Mesenchymal stem cell (in vitro differentiated cells and primary cell): ENCODE measurements around the gene UCN2.

Experiments
- DNase-seq: peaks from one replicate; pipeline ENCODE4 v3.0.0-alpha.2; 2013
- H2AFZ ChIP-seq: one replicate; pipeline ENCODE4 v1.6.1; 2013; ENCODE audit warnings: low read depth, mild to moderate bottlenecking, control low read depth, inconsistent platforms, low read length, moderate library complexity
- H2AK5ac ChIP-seq: 2 replicates; pipeline ENCODE4 v1.6.1; 2013; ENCODE audit warnings: low read length, moderate library complexity, mild to moderate bottlenecking, inconsistent platforms; ENCODE audit not compliant: severe bottlenecking
- H2BK120ac ChIP-seq: one replicate; pipeline ENCODE4 v1.6.1; 2013; ENCODE audit warnings: low read depth, mild to moderate bottlenecking, inconsistent platforms, low read length, moderate library complexity
- H2BK12ac ChIP-seq, 2 experiments: one replicate each; pipeline ENCODE4 v1.6.1; 2013; ENCODE audit warnings: inconsistent platforms in 2 of 2, low read length in 2 of 2, mild to moderate bottlenecking in 2 of 2, moderate library complexity in 2 of 2, control low read depth in 1 of 2
- H2BK15ac ChIP-seq: one replicate; pipeline ENCODE4 v1.6.1; 2013; ENCODE audit warnings: mild to moderate bottlenecking, low read depth, inconsistent platforms; ENCODE audit not compliant: poor library complexity, severe bottlenecking
- H2BK5ac ChIP-seq: 2 replicates; pipeline ENCODE4 v1.6.1; 2013; ENCODE audit warnings: low read depth, mild to moderate bottlenecking, low read length, control low read depth, inconsistent platforms; ENCODE audit not compliant: poor library complexity, severe bottlenecking
- H3K14ac ChIP-seq, 2 experiments: one replicate each; pipeline ENCODE4 v1.6.1; 2013; ENCODE audit warnings: inconsistent platforms in 2 of 2, low read length in 2 of 2, control low read depth in 1 of 2, mild to moderate bottlenecking in 1 of 2, moderate library complexity in 1 of 2
- H3K18ac ChIP-seq, 2 experiments: one replicate each; pipeline ENCODE4 v1.6.1; 2013; ENCODE audit warnings: inconsistent platforms in 2 of 2, low read length in 2 of 2, control low read depth in 1 of 2, low read depth in 1 of 2, mild to moderate bottlenecking in 1 of 2
- H3K23ac ChIP-seq, 2 experiments: one replicate each; pipeline ENCODE4 v1.6.1; 2013; ENCODE audit warnings: inconsistent platforms in 2 of 2, low read length in 2 of 2, mild to moderate bottlenecking in 2 of 2, moderate library complexity in 2 of 2, control low read depth in 1 of 2
- H3K27ac ChIP-seq: 2 replicates; pipeline ENCODE4 v1.5.1; 2013; ENCODE audit warnings: mild to moderate bottlenecking, moderate library complexity, low read length, control low read depth, inconsistent platforms; ENCODE audit not compliant: poor library complexity, severe bottlenecking
- H3K27me3 ChIP-seq, 2 experiments: 2 replicates each; pipeline versions ENCODE4 v1.6.1 to v1.7.0; 2013; ENCODE audit warnings: low read length in 2 of 2, mild to moderate bottlenecking in 2 of 2, moderate library complexity in 2 of 2, control low read depth in 1 of 2, inconsistent platforms in 1 of 2; ENCODE audit not compliant: control insufficient read depth in 1 of 2, insufficient read depth in 1 of 2
- H3K36me3 ChIP-seq, 2 experiments: 2 replicates each; pipeline versions ENCODE4 v1.6.1 to v1.7.0; 2013; ENCODE audit warnings: low read length in 2 of 2, control low read depth in 1 of 2, inconsistent platforms in 1 of 2, low read depth in 1 of 2, mild to moderate bottlenecking in 1 of 2; ENCODE audit not compliant: insufficient read depth in 2 of 2, control insufficient read depth in 1 of 2
- H3K4ac ChIP-seq, 2 experiments: one replicate each; pipeline ENCODE4 v1.6.1; 2013; ENCODE audit warnings: inconsistent platforms in 2 of 2, low read length in 2 of 2, mild to moderate bottlenecking in 2 of 2, moderate library complexity in 2 of 2, control low read depth in 1 of 2, low read depth in 1 of 2
- H3K4me1 ChIP-seq: 2 replicates; pipeline ENCODE4 v1.6.1; 2013; ENCODE audit warnings: low read depth, low read length, control low read depth; ENCODE audit not compliant: control insufficient read depth, insufficient read depth
- H3K4me2 ChIP-seq: 2 replicates; pipeline ENCODE4 v1.6.1; 2013; ENCODE audit warnings: low read length, mild to moderate bottlenecking, inconsistent platforms; ENCODE audit not compliant: poor library complexity, severe bottlenecking
- H3K4me3 ChIP-seq, 2 experiments: 2 replicates each; pipeline versions ENCODE4 v1.5.1 to v1.7.0; 2013; ENCODE audit warnings: low read length in 2 of 2, mild to moderate bottlenecking in 2 of 2, control low read depth in 1 of 2, low read depth in 1 of 2; ENCODE audit not compliant: insufficient read depth in 1 of 2
- H3K79me1 ChIP-seq: replicated peaks from 2 replicates; pipeline ENCODE4 v1.6.1; 2013; ENCODE audit warnings: mild to moderate bottlenecking, control low read depth, low read length, inconsistent platforms; ENCODE audit not compliant: poor library complexity, severe bottlenecking
- H3K9ac ChIP-seq: 2 replicates; pipeline ENCODE4 v1.7.0; 2013; ENCODE audit warnings: mild to moderate bottlenecking, low read length, moderate library complexity
- H3K9me3 ChIP-seq: 2 replicates; pipeline ENCODE4 v1.7.0; 2013; ENCODE audit warnings: mild to moderate bottlenecking, low read length; ENCODE audit not compliant: control insufficient read depth
- H4K8ac ChIP-seq: one replicate; pipeline ENCODE4 v1.6.1; 2013; ENCODE audit warnings: inconsistent platforms, mild to moderate bottlenecking, low read length, moderate library complexity
- H4K91ac ChIP-seq: one replicate; pipeline ENCODE4 v1.6.1; 2013; ENCODE audit warnings: mild to moderate bottlenecking, low read length, inconsistent platforms
- WGBS: methylation state at CpG from one replicate; pipeline ENCODE4 v1.1.7; 2013; ENCODE audit warnings: mixed read lengths; 5-methylcytosine and 5-hydroxymethylcytosine counted together

Gene UCN2

GRCh38 chr3:48576647-48577046 lies 13.1 kb upstream of the UCN2 start:
- H3K9ac ChIP-seq, result no peak overlapping the region
- peaks cover 44% of the 10 kb centered on the region for H3K79me1 ChIP-seq
- H2BK5ac ChIP-seq, result no peak overlapping the region
- H3K27ac ChIP-seq, result no peak overlapping the region
- H3K4me3 ChIP-seq, result no peak overlapping the region
- H3K27me3 ChIP-seq, result no peaks in the 10 kb centered on the region
- no peak overlapping the region for H3K4ac ChIP-seq
- no peak overlapping the region for H2BK12ac ChIP-seq
- H2AK5ac ChIP-seq, result no peak overlapping the region
- DNase-seq, result no peak
- no peak overlapping the region for H3K23ac ChIP-seq
- H2BK15ac ChIP-seq, result no peak overlapping the region
- peaks cover 10 to 99% of the 10 kb centered on the region in 2 experiments for H3K36me3 ChIP-seq
- H3K18ac ChIP-seq, result no peak overlapping the region
- H3K14ac ChIP-seq, result no peak overlapping the region
- no peak overlapping the region for H2BK120ac ChIP-seq
- 90% methylated on average over 4 of the region's 4 CpGs for WGBS
- H4K8ac ChIP-seq, result no peak overlapping the region
- no peak overlapping the region for H2AFZ ChIP-seq
- H3K9me3 ChIP-seq, result no peaks in the 10 kb centered on the region
- no peak overlapping the region for H4K91ac ChIP-seq
- no peak overlapping the region for H3K4me2 ChIP-seq
- peaks cover 23% of the 10 kb centered on the region for H3K4me1 ChIP-seq

DNA sequence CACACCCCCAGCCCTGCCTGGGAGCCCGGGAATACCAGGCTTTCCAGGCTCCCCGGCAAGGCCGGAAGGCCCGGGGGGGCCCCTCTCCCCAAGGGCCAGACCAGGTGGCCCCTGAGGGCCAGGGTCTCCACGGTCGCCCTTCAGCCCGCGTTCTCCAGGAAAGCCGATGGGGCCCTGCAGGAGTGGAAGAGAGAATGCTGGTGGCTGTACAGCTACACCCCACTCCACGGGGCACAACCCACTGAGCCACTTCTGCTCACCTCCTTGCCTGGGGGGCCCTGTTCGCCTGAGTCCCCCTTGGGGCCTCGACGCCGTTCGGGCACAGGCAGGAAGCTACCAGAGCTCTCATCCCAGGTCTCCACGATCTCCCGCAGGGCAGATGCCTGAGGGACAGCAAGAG lies 11.8 kb upstream of the UCN2 start:
- H3K36me3 ChIP-seq, result peaks cover 9 to 99% of the 10 kb centered on the region in 2 experiments
- no peak overlapping the region for H3K23ac ChIP-seq
- peaks cover 39% of the 10 kb centered on the region for H3K79me1 ChIP-seq
- no peak overlapping the region for H4K91ac ChIP-seq
- H3K27ac ChIP-seq, result no peak overlapping the region
- no peak for DNase-seq
- H2BK12ac ChIP-seq, result no peak overlapping the region
- H2BK5ac ChIP-seq, result no peak overlapping the region
- 87% methylated on average over 16 of the region's 17 CpGs for WGBS
- H2BK15ac ChIP-seq, result no peak overlapping the region
- H2BK120ac ChIP-seq, result no peak overlapping the region
- no peak overlapping the region for H4K8ac ChIP-seq
- H3K18ac ChIP-seq, result no peak overlapping the region
- no peaks in the 10 kb centered on the region for H3K9me3 ChIP-seq
- no peak overlapping the region for H3K9ac ChIP-seq
- H3K27me3 ChIP-seq, result no peaks in the 10 kb centered on the region
- H3K4ac ChIP-seq, result no peak overlapping the region
- peaks cover 20% of the 10 kb centered on the region for H3K4me1 ChIP-seq
- H3K14ac ChIP-seq, result no peak overlapping the region
- no peak overlapping the region for H2AFZ ChIP-seq
- H3K4me2 ChIP-seq, result no peak overlapping the region
- H3K4me3 ChIP-seq, result no peak overlapping the region
- no peak overlapping the region for H2AK5ac ChIP-seq

- WGBS, result 96% methylated on average over 10 of the region's 10 CpGs
- Histone ChIP-seq H2AK5ac (no peak overlapping the region), H3K14ac (no peak overlapping the region), H3K4me1 (peaks cover 20% of the 10 kb centered on the region), H3K4me3 (no peak overlapping the region), H2BK120ac (no peak overlapping the region), H4K8ac (peak overlapping the region; percentile 40), H3K4me2 (no peak overlapping the region), H3K27ac (no peak overlapping the region), H3K9ac (no peak overlapping the region), H2BK15ac (no peak overlapping the region), H3K23ac (no peak overlapping the region), H2AFZ (no peak overlapping the region), H4K91ac (no peak overlapping the region), H2BK12ac (no peak overlapping the region), H2BK5ac (no peak overlapping the region), H3K4ac (no peak overlapping the region), H3K27me3 (no peaks in the 10 kb centered on the region), H3K18ac (no peak overlapping the region), H3K9me3 (no peaks in the 10 kb centered on the region), H3K36me3 (peaks cover 9 to 99% of the 10 kb centered on the region in 2 experiments), H3K79me1 (peaks cover 43% of the 10 kb centered on the region)
- DNase-seq, result no peak
These were observed 10.5 kb upstream of the UCN2 start for GRCh38 chr3:48573973-48574585.

- no peak overlapping the region for H2BK12ac ChIP-seq
- H3K4me2 ChIP-seq, result no peak overlapping the region
- 89% methylated on average over 5 of the region's 7 CpGs for WGBS
- H3K23ac ChIP-seq, result no peak overlapping the region
- no peak overlapping the region for H2BK120ac ChIP-seq
- no peak overlapping the region for H3K4ac ChIP-seq
- H2BK5ac ChIP-seq, result no peak overlapping the region
- no peak overlapping the region for H2BK15ac ChIP-seq
- H3K18ac ChIP-seq, result no peak overlapping the region
- no peaks in the 10 kb centered on the region for H3K9me3 ChIP-seq
- H4K91ac ChIP-seq, result no peak overlapping the region
- DNase-seq, result no peak
- no peak overlapping the region for H3K4me3 ChIP-seq
- H3K36me3 ChIP-seq, result peaks cover 7 to 100% of the 10 kb centered on the region in 2 experiments
- peaks cover 46% of the 10 kb centered on the region for H3K79me1 ChIP-seq
- H3K14ac ChIP-seq, result no peak overlapping the region
- no peak overlapping the region for H3K27ac ChIP-seq
- H3K9ac ChIP-seq, result no peak overlapping the region
- no peaks in the 10 kb centered on the region for H3K27me3 ChIP-seq
- H3K4me1 ChIP-seq, result peaks cover 25% of the 10 kb centered on the region
- H4K8ac ChIP-seq, result no peak overlapping the region
- no peak overlapping the region for H2AFZ ChIP-seq
- no peak overlapping the region for H2AK5ac ChIP-seq
These were observed 8.9 kb upstream of the UCN2 start for GRCh38 chr3:48572517-48572916.
